Left lung (tissue), 10 donors: ENCODE measurements around the gene POLR1G. TPM values are rescaled to one million over a fixed set of nuclear protein-coding genes. Genes with fewer than 3 reads are reported as not detected.

Experiments used
- ATAC-seq: fragments of 200-7000 bp; cut with Tn5 transposase; one replicate; pipeline ENCODE4 v1.9.1; 2020; ENCODE audit warnings: moderate library complexity
- DNase-seq, 4 donors: peaks; one replicate each; pipeline ENCODE4 v3.0.0-alpha.2; 2013 to 2020
- H3K27ac ChIP-seq, 2 donors: fragments of 200-600 bp; sonication (generic) in 1 of 2; one replicate each; pipeline versions ENCODE4 v1.5.0 to v1.8.0; 2020 to 2021
- H3K27me3 ChIP-seq, 2 donors: fragments of 200-600 bp; sonication (generic) in 1 of 2; one replicate each; pipeline versions ENCODE4 v1.5.0 to v1.8.0; 2020 to 2021
- H3K36me3 ChIP-seq, 2 donors: fragments of 200-600 bp; sonication (generic) in 1 of 2; one replicate each; pipeline versions ENCODE4 v1.5.0 to v1.8.0; 2020 to 2021
- H3K4me1 ChIP-seq, 2 donors: fragments of 200-600 bp; one replicate each; pipeline ENCODE4 v1.8.0; 2021
- H3K4me3 ChIP-seq, 2 donors: fragments of 200-600 bp; sonication (generic) in 1 of 2; one replicate each; pipeline versions ENCODE4 v1.5.0 to v1.8.0; 2020 to 2021; ENCODE audit warnings: mild to moderate bottlenecking in 1 of 2
- H3K9me3 ChIP-seq, 2 donors: fragments of 200-600 bp; sonication (generic) in 1 of 2; one replicate each; pipeline versions ENCODE4 v1.5.0 to v1.8.0; 2020 to 2021
- intact Hi-C, 2 donors: fragments of 100-400 bp; cut with DNase I; formaldehyde crosslinking; loops; one replicate each; pipeline versions ENCODE4 v1.11.2 to v1.14.2; 2022
- polyA plus RNA-seq, 6 donors: library from polyadenylated mRNA; unstranded; fragments of 120-200 nt; gene quantifications; one replicate each; pipeline ENCODE4 v1.2.1, GENCODE V29; 2013; ENCODE audit not compliant: insufficient read length in 6 of 6
- total RNA-seq, 2 donors: library from RNA; stranded (reverse); fragmentation: NEBNext Ultra II Directional; extraction: Animal tissue kit (Norgen Biotek cat#: 25700); gene quantifications; one replicate each; pipeline ENCODE4 v1.2.1, GENCODE V29; 2021
- TF ChIP-seq, protein P1 (sequence below), 2 donors: fragments of 200-600 bp; sonication (generic) in 1 of 2; IDR thresholded peaks; one replicate each; pipeline versions ENCODE4 v1.5.0 to v1.8.0; 2021; ENCODE audit warnings: antibody characterized with exemption in 2 of 2
- donor health status: DM: no; HTN: yes; CAD: no.
- donor health status: DM: no; HTN: no; CAD: no.

The POLR1G gene
- total and polyA plus RNA-seq, 8 donors, result 2.8 to 6.0 (median 4.5) TPM

DNA sequence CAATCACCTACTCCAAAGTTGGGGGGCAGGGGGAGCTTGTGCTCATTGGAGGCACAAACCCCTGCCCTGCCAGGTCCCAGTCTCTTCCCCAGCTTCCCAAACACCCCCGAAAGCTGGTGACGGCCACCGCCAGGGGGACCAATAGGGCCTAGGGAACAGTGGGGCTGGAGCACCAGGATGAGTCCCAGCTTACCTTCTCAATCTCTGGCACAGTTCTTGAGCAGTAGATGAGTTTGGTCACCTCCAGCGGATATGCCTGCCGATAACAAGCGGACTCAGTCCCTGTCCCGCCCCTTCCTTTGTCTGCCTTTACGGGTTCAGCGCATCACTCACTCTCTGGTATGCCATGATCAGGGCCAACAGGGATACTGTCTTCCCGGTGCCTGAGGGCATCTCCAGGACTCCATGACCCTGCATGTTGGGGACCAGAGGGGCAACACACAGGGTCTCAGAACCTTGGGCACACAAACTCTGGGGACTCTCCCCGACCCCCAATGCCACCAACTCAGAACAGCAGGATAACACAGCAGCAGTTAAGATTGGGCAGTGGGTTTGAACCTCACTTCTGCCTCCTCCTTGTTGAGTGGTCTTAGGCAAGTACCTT lies 37.6 kb upstream of the POLR1G start:
- intact Hi-C loops, result no loop called here
- H3K36me3 ChIP-seq, result peaks cover 0 to 21% of the 10 kb centered on the region in 2 donors
- H3K27ac ChIP-seq, result no peak overlapping the region
- DNase-seq (no peak), ATAC-seq (no peak)
- H3K9me3 ChIP-seq, result no peaks in the 10 kb centered on the region
- peaks cover 0 to 17% of the 10 kb centered on the region in 2 donors for H3K4me1 ChIP-seq
- TF ChIP-seq, protein P1, sequence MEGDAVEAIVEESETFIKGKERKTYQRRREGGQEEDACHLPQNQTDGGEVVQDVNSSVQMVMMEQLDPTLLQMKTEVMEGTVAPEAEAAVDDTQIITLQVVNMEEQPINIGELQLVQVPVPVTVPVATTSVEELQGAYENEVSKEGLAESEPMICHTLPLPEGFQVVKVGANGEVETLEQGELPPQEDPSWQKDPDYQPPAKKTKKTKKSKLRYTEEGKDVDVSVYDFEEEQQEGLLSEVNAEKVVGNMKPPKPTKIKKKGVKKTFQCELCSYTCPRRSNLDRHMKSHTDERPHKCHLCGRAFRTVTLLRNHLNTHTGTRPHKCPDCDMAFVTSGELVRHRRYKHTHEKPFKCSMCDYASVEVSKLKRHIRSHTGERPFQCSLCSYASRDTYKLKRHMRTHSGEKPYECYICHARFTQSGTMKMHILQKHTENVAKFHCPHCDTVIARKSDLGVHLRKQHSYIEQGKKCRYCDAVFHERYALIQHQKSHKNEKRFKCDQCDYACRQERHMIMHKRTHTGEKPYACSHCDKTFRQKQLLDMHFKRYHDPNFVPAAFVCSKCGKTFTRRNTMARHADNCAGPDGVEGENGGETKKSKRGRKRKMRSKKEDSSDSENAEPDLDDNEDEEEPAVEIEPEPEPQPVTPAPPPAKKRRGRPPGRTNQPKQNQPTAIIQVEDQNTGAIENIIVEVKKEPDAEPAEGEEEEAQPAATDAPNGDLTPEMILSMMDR (IDR thresholded peaks at IDR 0.05), result no peak
- no peak overlapping the region for H3K4me3 ChIP-seq
- H3K27me3 ChIP-seq, result no peaks in the 10 kb centered on the region

DNA sequence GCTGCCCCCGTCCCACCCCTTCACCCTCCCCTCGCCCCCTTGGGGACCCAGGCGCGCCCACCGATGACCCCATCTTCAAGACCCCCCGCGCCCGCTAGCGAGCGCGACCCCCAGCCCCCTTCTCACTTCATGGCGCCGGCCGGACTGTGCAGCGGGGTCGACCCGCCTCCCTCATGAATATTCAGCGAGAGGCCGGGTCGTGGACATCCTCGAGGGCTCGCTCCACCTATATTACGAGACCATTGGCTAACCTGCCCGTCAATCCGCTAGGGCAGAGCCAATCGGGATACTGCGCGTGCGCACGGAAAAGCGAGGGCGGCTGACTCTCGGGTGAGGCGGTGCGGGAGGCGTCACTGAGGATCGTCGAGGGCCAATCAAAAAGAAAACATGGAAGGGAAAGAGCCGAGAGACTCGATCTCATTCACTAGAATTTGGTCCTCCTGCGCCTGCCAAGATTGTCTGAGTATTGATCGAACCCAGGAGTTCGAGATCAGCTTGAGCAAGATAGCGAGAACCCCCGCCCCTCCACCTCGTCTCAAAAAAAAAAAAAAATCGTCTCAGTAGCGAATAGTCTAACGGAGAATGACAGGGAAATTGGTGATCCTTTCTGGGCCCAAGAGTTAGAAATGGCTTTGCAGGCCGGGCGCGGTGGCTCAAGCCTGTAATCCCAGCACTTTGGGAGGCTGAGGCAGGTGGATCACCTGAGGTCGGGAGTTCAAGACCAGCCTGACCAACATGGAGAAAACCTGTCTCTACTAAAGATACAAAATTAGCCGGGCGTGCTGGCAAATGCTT lies 35.8 kb upstream of the POLR1G start, which contains the start of gene ERCC2:
Gene ERCC2 (minus strand): TSS at position 164 of the 795 bp plus-strand sequence. CDS start 33 bp downstream, at position 131.
- H3K4me3 ChIP-seq, result peak within 1 kb of the TSS; percentile 78 to 87
- intact Hi-C loops, result no loop called here
- peak; percentile 99 for ATAC-seq

DNA sequence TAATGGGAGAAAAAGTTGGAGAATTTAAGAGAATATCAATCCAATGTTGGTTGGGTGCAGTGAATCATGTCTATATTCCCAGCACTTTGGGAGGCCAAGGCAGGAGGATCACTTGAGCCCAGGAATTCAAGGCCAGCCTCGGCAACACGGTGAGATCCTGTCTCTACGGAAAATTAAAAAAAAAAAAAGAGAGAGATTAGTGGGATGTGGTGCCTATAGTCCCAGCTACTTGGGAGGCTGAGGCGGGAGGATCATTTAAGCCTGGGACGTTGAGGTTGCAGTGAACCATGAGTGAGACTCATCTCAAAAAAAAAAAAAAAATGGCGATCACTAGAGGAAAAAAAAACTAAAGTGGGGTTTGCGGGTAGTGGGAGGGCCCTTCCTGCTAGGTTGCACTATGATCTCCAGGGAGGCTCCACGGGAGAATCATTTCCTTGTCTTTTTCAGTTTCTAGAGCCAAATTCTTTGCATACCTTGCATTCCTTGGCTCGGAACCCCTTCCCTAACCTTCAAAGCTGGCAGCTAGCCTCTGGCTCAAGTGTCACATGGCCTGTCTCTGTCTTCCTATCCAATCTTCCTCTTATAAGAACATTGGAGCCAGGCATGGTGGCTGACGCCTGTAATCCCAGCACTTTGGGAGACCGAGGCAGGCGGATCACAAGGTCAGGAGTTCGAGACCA lies 30.3 kb upstream of the POLR1G start:
- ATAC-seq (peak; percentile 68), DNase-seq (peak in 2 of 4 donors; percentile 12 to 43)
- TF ChIP-seq, protein P1 (IDR thresholded peaks at IDR 0.05), result no peak
- Histone ChIP-seq H3K4me1 (peaks cover 0 to 3% of the 10 kb centered on the region in 2 donors), H3K4me3 (no peak overlapping the region), H3K9me3 (no peaks in the 10 kb centered on the region), H3K36me3 (no peaks in the 10 kb centered on the region), H3K27ac (peak overlapping the region in 1 of 2 donors; percentile 13), H3K27me3 (no peaks in the 10 kb centered on the region)
- intact Hi-C loops, result no loop called here

More for the DNA sequence above, 35.8 kb upstream of the POLR1G start, which contains the start of gene ERCC2:
- peaks cover 0 to 17% of the 10 kb centered on the region in 2 donors for H3K4me1 ChIP-seq
- no peaks in the 10 kb centered on the region for H3K27me3 ChIP-seq
- H3K36me3 ChIP-seq, result peaks cover 0 to 7% of the 10 kb centered on the region in 2 donors
- TF ChIP-seq, protein P1 (IDR thresholded peaks at IDR 0.05), result no peak
- no peaks in the 10 kb centered on the region for H3K9me3 ChIP-seq
- peak within 1 kb of the TSS; percentile 76 to 86 for H3K27ac ChIP-seq
- peak; percentile 97 to 99 (median 99) for DNase-seq

DNA sequence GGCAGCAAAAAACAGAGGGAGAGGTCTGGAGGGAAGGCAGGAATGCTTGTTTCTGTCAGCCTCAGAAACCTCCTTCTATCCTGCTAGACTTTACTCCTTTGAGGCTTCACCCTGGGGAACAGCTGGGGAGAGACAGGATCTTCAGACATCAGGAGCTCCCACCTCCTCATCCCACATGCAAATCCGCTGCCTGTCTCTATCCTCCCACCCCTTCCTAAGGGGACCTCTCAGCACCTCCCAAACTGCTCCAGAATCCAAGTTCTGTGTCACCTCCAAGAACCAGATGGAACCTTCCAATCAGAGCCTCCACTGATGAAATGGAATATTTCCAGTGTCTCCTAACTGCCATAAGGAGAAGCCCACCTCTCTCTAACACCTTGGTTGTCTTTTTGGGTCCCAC lies 26.3 kb upstream of the POLR1G start:
- DNase-seq (no peak), ATAC-seq (no peak)
- H3K36me3 ChIP-seq, result no peaks in the 10 kb centered on the region
- intact Hi-C loops, result no loop called here
- TF ChIP-seq, protein P1 (IDR thresholded peaks at IDR 0.05), result no peak
- no peaks in the 10 kb centered on the region for H3K9me3 ChIP-seq
- peaks cover 0 to under 1% of the 10 kb centered on the region in 2 donors for H3K4me1 ChIP-seq
- peaks cover 2 to 16% of the 10 kb centered on the region in 2 donors for H3K27me3 ChIP-seq
- H3K27ac ChIP-seq, result no peak overlapping the region
- no peak overlapping the region for H3K4me3 ChIP-seq
